Measurements from ENCODE around the gene PRKCB.

Gene PRKCB

GRCh38 chr16:24170407-24170806 is 334.6 kb downstream of the PRKCB start:
- TF ChIP-seq EZH2phosphoT487 (IDR thresholded peaks at IDR 0.05; ENCODE audit: borderline replicate concordance) (no peak), CTCF (conservative IDR thresholded peaks at IDR 0.05; ENCODE audit: low read length) (no peak)
- no peaks in the 10 kb centered on the region for H3F3A ChIP-seq (ENCODE audit: low read depth)
- H3K36me3 ChIP-seq (ENCODE audit: insufficient read depth, low read length), result peaks cover 56% of the 10 kb centered on the region; the same call in 1 of the 2 replicates
- no peak overlapping the region for H3K4me2 ChIP-seq (ENCODE audit: low read depth, low read length, poor library complexity, severe bottlenecking)
- no peak overlapping the region for H3K9ac ChIP-seq (ENCODE audit: low read depth, low read length, poor library complexity, severe bottlenecking)
- H2AFZ ChIP-seq (ENCODE audit: low read length), result no peak overlapping the region
- no peaks in the 10 kb centered on the region for H3K9me3 ChIP-seq (ENCODE audit: insufficient read depth, low read depth, low read length)
- no peaks in the 10 kb centered on the region for H3K27me3 ChIP-seq (ENCODE audit: insufficient read depth, low read length, poor library complexity, severe bottlenecking)
- H4K20me1 ChIP-seq (ENCODE audit: insufficient read depth, low read length, poor library complexity, severe bottlenecking), result no peaks in the 10 kb centered on the region
- H3K9me2 ChIP-seq (replicated peaks; ENCODE audit: low read depth, low read length), result no peaks in the 10 kb centered on the region
- H3K4me3 ChIP-seq (ENCODE audit: low read length, poor library complexity, severe bottlenecking), result no peak overlapping the region
- H3K79me2 ChIP-seq (ENCODE audit: insufficient read depth, low read length), result no peaks in the 10 kb centered on the region
- no peaks in the 10 kb centered on the region for H3K4me1 ChIP-seq (ENCODE audit: insufficient read depth, low read length, poor library complexity, severe bottlenecking)

- Histone ChIP-seq H4K20me1 (ENCODE audit: insufficient read depth, low read length, poor library complexity, severe bottlenecking) (no peaks in the 10 kb centered on the region), H3K4me3 (ENCODE audit: low read length, poor library complexity, severe bottlenecking) (no peak overlapping the region), H3K4me1 (ENCODE audit: insufficient read depth, low read length, poor library complexity, severe bottlenecking) (no peaks in the 10 kb centered on the region), H3K9me2 (replicated peaks; ENCODE audit: low read depth, low read length) (no peaks in the 10 kb centered on the region), H3K79me2 (ENCODE audit: insufficient read depth, low read length) (no peaks in the 10 kb centered on the region), H3K36me3 (ENCODE audit: insufficient read depth, low read length) (peaks cover 46% of the 10 kb centered on the region; the same call in 1 of the 2 replicates), H3K9ac (ENCODE audit: low read depth, low read length, poor library complexity, severe bottlenecking) (no peak overlapping the region), H3K27me3 (ENCODE audit: insufficient read depth, low read length, poor library complexity, severe bottlenecking) (no peaks in the 10 kb centered on the region), H2AFZ (ENCODE audit: low read length) (no peak overlapping the region), H3K9me3 (ENCODE audit: insufficient read depth, low read depth, low read length) (no peaks in the 10 kb centered on the region), H3K4me2 (ENCODE audit: low read depth, low read length, poor library complexity, severe bottlenecking) (no peak overlapping the region), H3F3A (ENCODE audit: low read depth) (no peaks in the 10 kb centered on the region)
- TF ChIP-seq CTCF (conservative IDR thresholded peaks at IDR 0.05; ENCODE audit: low read length) (no peak), EZH2phosphoT487 (IDR thresholded peaks at IDR 0.05; ENCODE audit: borderline replicate concordance) (no peak)
Measured at GRCh38 chr16:24174504-24174903, 338.7 kb downstream of the PRKCB start.

GRCh38 chr16:24174957-24175356 is 339.2 kb downstream of the PRKCB start:
- no peak overlapping the region for H2AFZ ChIP-seq (ENCODE audit: low read length)
- no peak overlapping the region for H3K4me3 ChIP-seq (ENCODE audit: low read length, poor library complexity, severe bottlenecking)
- H3F3A ChIP-seq (ENCODE audit: low read depth), result no peaks in the 10 kb centered on the region
- no peaks in the 10 kb centered on the region for H3K27me3 ChIP-seq (ENCODE audit: insufficient read depth, low read length, poor library complexity, severe bottlenecking)
- H3K9me3 ChIP-seq (ENCODE audit: insufficient read depth, low read depth, low read length), result no peaks in the 10 kb centered on the region
- H3K4me1 ChIP-seq (ENCODE audit: insufficient read depth, low read length, poor library complexity, severe bottlenecking), result no peaks in the 10 kb centered on the region
- no peaks in the 10 kb centered on the region for H4K20me1 ChIP-seq (ENCODE audit: insufficient read depth, low read length, poor library complexity, severe bottlenecking)
- H3K9me2 ChIP-seq (replicated peaks; ENCODE audit: low read depth, low read length), result no peaks in the 10 kb centered on the region
- H3K79me2 ChIP-seq (ENCODE audit: insufficient read depth, low read length), result no peaks in the 10 kb centered on the region
- peaks cover 46% of the 10 kb centered on the region; the same call in 1 of the 2 replicates for H3K36me3 ChIP-seq (ENCODE audit: insufficient read depth, low read length)
- TF ChIP-seq CTCF (conservative IDR thresholded peaks at IDR 0.05; ENCODE audit: low read length) (no peak), EZH2phosphoT487 (IDR thresholded peaks at IDR 0.05; ENCODE audit: borderline replicate concordance) (no peak)
- no peak overlapping the region for H3K9ac ChIP-seq (ENCODE audit: low read depth, low read length, poor library complexity, severe bottlenecking)
- no peak overlapping the region for H3K4me2 ChIP-seq (ENCODE audit: low read depth, low read length, poor library complexity, severe bottlenecking)
